Osteocyte (in vitro differentiated cells): ENCODE data around the gene TBXA2R. TPM values are rescaled to one million over a fixed set of nuclear protein-coding genes. Genes with fewer than 3 reads are reported as not detected.
A peak's percentile ranks its signal among the peaks of the same experiment; 100 is the strongest.

Experiments
- DNase-seq: peaks from one replicate; pipeline ENCODE4 v3.0.0; 2021; ENCODE audit warnings: mixed read lengths; ENCODE audit not compliant: unreplicated experiment; ENCODE audit errors: extremely low spot score
- H3K27ac Mint-ChIP-seq: one replicate; pipeline ENCODE4 v1.8.0; 2021; ENCODE audit warnings: mild to moderate bottlenecking, mixed read lengths; ENCODE audit not compliant: unreplicated experiment
- H3K27me3 Mint-ChIP-seq: one replicate; pipeline ENCODE4 v1.8.0; 2021; ENCODE audit warnings: mixed read lengths; ENCODE audit not compliant: unreplicated experiment
- H3K36me3 Mint-ChIP-seq: one replicate; pipeline ENCODE4 v1.8.0; 2021; ENCODE audit warnings: mixed read lengths; ENCODE audit not compliant: unreplicated experiment
- H3K4me1 Mint-ChIP-seq: one replicate; pipeline ENCODE4 v1.8.0; 2021; ENCODE audit warnings: mixed read lengths; ENCODE audit not compliant: unreplicated experiment
- H3K4me3 Mint-ChIP-seq: one replicate; pipeline ENCODE4 v1.8.0; 2021; ENCODE audit warnings: mild to moderate bottlenecking, moderate library complexity, mixed read lengths; ENCODE audit not compliant: unreplicated experiment
- H3K9me3 Mint-ChIP-seq: one replicate; pipeline ENCODE4 v1.8.0; 2021; ENCODE audit warnings: mixed read lengths; ENCODE audit not compliant: unreplicated experiment
- total RNA-seq: library from RNA; stranded (reverse); gene quantifications from 2 replicates; pipeline ENCODE4 v1.2.1, GENCODE V29; 2021
- TF ChIP-seq, protein P1 (sequence below): fragments of 200-600 bp; sonication (generic); IDR thresholded peaks from 2 replicates; pipeline ENCODE4 v1.5.0; 2021; ENCODE audit warnings: antibody characterized with exemption, mild to moderate bottlenecking, moderate library complexity

The TBXA2R gene
- total RNA-seq, 1 donor from 2014 or later = 0.30 TPM

DNA sequence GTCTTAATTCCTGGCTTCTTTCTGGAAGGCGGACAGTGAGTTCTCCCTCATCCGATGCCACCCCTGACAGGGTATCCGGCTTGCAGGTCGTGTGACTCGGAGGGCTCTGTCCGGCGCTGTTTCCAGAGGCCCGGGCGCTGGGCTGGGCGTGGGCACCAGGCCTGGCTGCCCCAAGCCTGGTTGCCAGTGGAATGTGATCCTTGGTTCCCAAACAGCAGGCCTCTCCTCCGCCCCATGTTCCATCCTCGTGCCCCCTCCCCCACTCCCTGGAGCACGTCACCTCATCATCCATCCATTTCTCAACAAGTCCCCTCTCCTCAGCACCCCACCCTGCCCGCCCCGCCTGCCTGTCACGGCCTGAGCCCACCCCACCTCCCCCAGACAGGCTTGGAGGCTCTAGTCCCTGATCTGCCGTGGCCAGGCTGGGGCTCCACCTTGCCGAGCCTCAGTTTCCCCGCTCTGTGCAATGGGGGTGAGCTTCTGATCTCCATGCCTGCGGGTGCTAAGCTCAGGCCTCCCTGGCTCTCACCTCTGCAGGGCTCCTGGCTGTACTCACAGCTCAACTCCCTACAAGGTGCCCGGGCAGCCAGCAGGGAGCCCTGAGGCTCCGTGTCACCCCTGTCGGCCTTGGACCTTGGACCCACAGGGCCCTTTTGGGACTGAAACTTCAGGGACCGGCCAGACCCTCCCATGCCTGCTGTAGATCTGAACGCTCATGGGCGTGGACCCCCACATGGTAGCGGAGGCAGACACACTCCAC lies 2.3 kb downstream of the TBXA2R start:
- TF ChIP-seq, protein P1, sequence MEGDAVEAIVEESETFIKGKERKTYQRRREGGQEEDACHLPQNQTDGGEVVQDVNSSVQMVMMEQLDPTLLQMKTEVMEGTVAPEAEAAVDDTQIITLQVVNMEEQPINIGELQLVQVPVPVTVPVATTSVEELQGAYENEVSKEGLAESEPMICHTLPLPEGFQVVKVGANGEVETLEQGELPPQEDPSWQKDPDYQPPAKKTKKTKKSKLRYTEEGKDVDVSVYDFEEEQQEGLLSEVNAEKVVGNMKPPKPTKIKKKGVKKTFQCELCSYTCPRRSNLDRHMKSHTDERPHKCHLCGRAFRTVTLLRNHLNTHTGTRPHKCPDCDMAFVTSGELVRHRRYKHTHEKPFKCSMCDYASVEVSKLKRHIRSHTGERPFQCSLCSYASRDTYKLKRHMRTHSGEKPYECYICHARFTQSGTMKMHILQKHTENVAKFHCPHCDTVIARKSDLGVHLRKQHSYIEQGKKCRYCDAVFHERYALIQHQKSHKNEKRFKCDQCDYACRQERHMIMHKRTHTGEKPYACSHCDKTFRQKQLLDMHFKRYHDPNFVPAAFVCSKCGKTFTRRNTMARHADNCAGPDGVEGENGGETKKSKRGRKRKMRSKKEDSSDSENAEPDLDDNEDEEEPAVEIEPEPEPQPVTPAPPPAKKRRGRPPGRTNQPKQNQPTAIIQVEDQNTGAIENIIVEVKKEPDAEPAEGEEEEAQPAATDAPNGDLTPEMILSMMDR = no peak
- Mint-ChIP-seq H3K27ac (no peak overlapping the region), H3K4me3 (no peak overlapping the region), H3K27me3 (no peaks in the 10 kb centered on the region), H3K36me3 (no peaks in the 10 kb centered on the region), H3K4me1 (peaks cover 26% of the 10 kb centered on the region), H3K9me3 (no peaks in the 10 kb centered on the region)
- DNase-seq = no peak

DNA sequence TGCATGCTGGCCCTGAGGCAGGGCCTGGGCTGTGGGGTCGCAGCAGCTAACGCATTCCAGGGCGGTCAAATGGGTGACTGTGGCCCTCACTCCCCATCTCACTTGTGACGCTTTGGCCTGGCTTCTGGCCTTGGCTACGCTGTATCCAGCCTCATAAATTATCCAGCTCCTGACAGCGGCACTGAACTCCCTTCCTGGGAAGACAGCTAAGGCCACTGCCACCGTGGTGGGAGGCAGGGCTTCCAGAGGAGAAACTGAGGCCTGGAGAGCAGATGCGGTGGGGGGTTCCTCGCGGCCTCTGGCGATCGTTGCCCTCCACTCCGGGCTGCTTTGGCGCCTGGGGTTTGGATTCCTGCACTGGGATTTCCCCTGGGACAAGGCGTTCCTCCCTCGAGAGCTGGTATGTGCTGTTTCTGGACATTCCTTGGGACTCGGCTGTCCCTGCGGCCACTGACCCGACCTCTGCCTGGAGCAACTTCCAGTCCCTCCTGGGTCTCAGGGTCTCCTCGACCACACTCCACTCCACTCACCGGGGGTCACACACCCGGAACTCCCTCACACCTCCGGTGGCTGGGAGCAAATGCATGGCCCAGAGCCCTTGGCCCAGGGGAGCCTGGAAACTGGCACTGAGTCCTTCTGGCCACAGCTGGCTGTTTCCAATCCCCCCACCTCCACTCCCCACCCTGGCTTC lies 3.4 kb downstream of the TBXA2R start:
- H3K27ac Mint-ChIP-seq = no peak overlapping the region
- no peak for DNase-seq
- TF ChIP-seq, protein P1 = no peak
- no peak overlapping the region for H3K4me3 Mint-ChIP-seq
- H3K4me1 Mint-ChIP-seq = peaks cover 23% of the 10 kb centered on the region
- no peaks in the 10 kb centered on the region for H3K36me3 Mint-ChIP-seq
- H3K9me3 Mint-ChIP-seq = no peaks in the 10 kb centered on the region
- no peaks in the 10 kb centered on the region for H3K27me3 Mint-ChIP-seq

DNA sequence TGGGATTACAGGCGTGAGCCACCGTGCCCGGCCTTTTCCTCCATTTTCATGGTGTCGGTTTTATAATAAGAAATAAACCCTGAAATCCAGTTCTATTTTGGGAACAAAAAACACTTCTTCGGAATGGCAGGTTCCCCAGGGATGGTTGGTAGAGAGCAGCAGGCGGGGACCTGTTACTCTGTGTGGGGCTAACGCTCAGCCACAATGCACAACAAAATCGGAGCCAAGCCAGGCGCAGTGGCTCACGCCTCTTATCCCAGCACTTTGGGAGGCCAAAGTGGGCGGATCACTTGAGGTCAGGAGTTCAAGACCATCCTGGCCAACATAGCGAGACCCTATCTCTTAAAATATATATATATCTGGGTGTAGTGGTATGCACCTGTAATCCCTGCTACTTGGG lies 5.7 kb downstream of the TBXA2R start:
- no peaks in the 10 kb centered on the region for H3K9me3 Mint-ChIP-seq
- H3K36me3 Mint-ChIP-seq = no peaks in the 10 kb centered on the region
- no peak overlapping the region for H3K4me3 Mint-ChIP-seq
- H3K27ac Mint-ChIP-seq = no peak overlapping the region
- TF ChIP-seq, protein P1 = no peak
- H3K27me3 Mint-ChIP-seq = no peaks in the 10 kb centered on the region
- DNase-seq = no peak
- peaks cover 11% of the 10 kb centered on the region for H3K4me1 Mint-ChIP-seq

DNA sequence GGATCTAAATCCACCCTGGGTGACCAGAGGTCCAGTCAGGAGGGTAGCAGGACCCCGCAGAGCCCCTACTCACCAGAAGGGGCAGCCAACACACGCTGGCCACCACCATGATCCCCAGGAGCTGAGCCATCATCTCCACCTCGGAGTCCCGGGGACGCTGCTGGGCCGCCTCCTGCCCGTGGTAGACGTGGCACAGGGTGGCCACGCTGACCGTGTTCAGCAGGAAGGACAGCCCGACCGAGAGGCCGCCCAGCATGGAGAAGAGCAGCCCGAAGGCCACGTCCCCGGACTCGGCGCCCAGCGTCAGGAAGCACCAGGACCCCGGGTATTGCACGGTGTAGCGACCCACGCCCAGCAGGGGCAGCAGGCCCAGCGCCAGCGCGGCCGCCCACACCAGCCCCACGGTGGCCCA lies 6.9 kb downstream of the TBXA2R start:
- H3K4me1 Mint-ChIP-seq = peaks cover 11% of the 10 kb centered on the region
- TF ChIP-seq, protein P1 = peak; percentile 27
- DNase-seq = no peak
- no peaks in the 10 kb centered on the region for H3K9me3 Mint-ChIP-seq
- H3K36me3 Mint-ChIP-seq = no peaks in the 10 kb centered on the region
- H3K4me3 Mint-ChIP-seq = no peak overlapping the region
- no peaks in the 10 kb centered on the region for H3K27me3 Mint-ChIP-seq
- no peak overlapping the region for H3K27ac Mint-ChIP-seq

DNA sequence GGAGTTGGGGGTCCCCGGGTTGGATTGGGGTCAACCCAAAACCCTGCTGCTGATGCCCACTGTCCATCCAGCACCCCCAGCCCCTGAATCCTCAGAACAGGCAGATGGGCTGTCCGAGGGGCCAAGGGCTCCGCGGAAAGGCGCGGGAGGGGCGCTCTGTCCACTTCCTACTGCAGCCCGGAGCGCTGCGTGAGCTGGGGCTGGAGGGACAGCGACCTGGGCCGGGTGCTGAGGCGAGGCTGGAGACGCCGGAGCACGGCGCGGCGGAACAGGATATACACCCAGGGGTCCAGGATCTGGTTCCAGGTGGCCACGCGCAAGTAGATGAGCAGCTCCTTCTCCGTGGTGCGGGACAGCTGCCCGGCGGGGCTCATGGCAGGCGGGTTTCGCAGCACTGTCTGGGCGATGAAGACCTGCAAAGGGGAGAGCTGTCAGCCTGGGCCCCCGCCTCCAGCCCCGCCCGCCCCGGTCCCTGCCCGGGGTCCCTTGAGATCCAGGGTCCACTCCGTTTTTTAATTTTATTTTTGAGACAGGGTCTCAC lies 11.1 kb downstream of the TBXA2R start:
- peaks cover 3% of the 10 kb centered on the region for H3K27me3 Mint-ChIP-seq
- H3K9me3 Mint-ChIP-seq = no peaks in the 10 kb centered on the region
- no peak for DNase-seq
- no peaks in the 10 kb centered on the region for H3K4me1 Mint-ChIP-seq
- H3K4me3 Mint-ChIP-seq = no peak overlapping the region
- H3K27ac Mint-ChIP-seq = no peak overlapping the region
- H3K36me3 Mint-ChIP-seq = no peaks in the 10 kb centered on the region
- TF ChIP-seq, protein P1 = no peak
